CD4-positive, alpha-beta T cell (primary cell): ENCODE measurements around the gene KLC1. TPM values are rescaled to one million over a fixed set of nuclear protein-coding genes. Genes with fewer than 3 reads are reported as not detected.
A peak's percentile ranks its signal among the peaks of the same experiment; 100 is the strongest.

Source experiments
- ATAC-seq: fragments of 200-7000 bp; cut with Tn5 transposase; one replicate; pipeline ENCODE4 v1.10.0; 2022; ENCODE audit warnings: mild to moderate bottlenecking; ENCODE audit not compliant: poor library complexity
- CTCF ChIA-PET: fragments of 350-600 bp; sonication (Branson Sonifier 250); formaldehyde crosslinking; loops from one replicate; lab custom pipeline; 2021; ENCODE audit warnings: antibody characterized with exemption, inconsistent platforms; lab: Charles Lee
- POLR2A ChIA-PET: fragments of 350-600 bp; sonication (Branson Sonifier 250); formaldehyde crosslinking; loops from one replicate; lab custom pipeline; 2021; ENCODE audit warnings: antibody characterized with exemption, inconsistent platforms; lab: Charles Lee
- DNase-seq, 14 experiments: peaks; one replicate each; pipeline ENCODE4 v3.0.0-alpha.2; 2013 to 2020; ENCODE audit warnings: mixed read lengths in 2 of 14
- H3K27ac ChIP-seq, 2 donors: one replicate each; pipeline versions ENCODE4 v1.5.1 to v1.7.0; 2013; ENCODE audit warnings: low read length in 2 of 2, low read depth in 1 of 2, mild to moderate bottlenecking in 1 of 2
- H3K27me3 ChIP-seq, 2 experiments: 1 replicate in 1 of 2; 2 replicates in 1 of 2; pipeline versions ENCODE4 v1.6.1 to v1.7.0; 2013; ENCODE audit warnings: low read length in 2 of 2, control low read depth in 1 of 2, mild to moderate bottlenecking in 1 of 2, moderate library complexity in 1 of 2; ENCODE audit not compliant: insufficient read depth in 2 of 2, control insufficient read depth in 1 of 2
- H3K36me3 ChIP-seq: one replicate; pipeline ENCODE4 v1.6.1; 2013; ENCODE audit warnings: low read length, control low read depth; ENCODE audit not compliant: insufficient read depth
- H3K4me1 ChIP-seq: one replicate; pipeline ENCODE4 v1.6.1; 2013; ENCODE audit warnings: low read length, control low read depth; ENCODE audit not compliant: insufficient read depth
- H3K4me3 ChIP-seq: one replicate; pipeline ENCODE4 v1.5.1; 2013; ENCODE audit warnings: mild to moderate bottlenecking, low read length, moderate library complexity
- H3K9me3 ChIP-seq, 2 experiments: 1 replicate in 1 of 2; 2 replicates in 1 of 2; pipeline versions ENCODE4 v1.6.1 to v1.7.0; 2013; ENCODE audit warnings: low read length in 2 of 2, mild to moderate bottlenecking in 2 of 2, control low read depth in 1 of 2, moderate library complexity in 1 of 2; ENCODE audit not compliant: control insufficient read depth in 1 of 2, insufficient read depth in 1 of 2
- H3K27ac Mint-ChIP-seq: one replicate; pipeline ENCODE4 v1.8.0; 2020; ENCODE audit warnings: mixed read lengths
- H3K27me3 Mint-ChIP-seq: one replicate; pipeline ENCODE4 v1.8.0; 2021; ENCODE audit warnings: mixed read lengths
- H3K36me3 Mint-ChIP-seq: one replicate; pipeline ENCODE4 v1.8.0; 2021; ENCODE audit warnings: low read depth, mixed read lengths
- H3K4me1 Mint-ChIP-seq: one replicate; pipeline ENCODE4 v1.8.0; 2021; ENCODE audit warnings: low read depth, mixed read lengths
- H3K4me3 Mint-ChIP-seq: one replicate; pipeline ENCODE4 v1.8.0; 2020; ENCODE audit warnings: mild to moderate bottlenecking, mixed read lengths
- H3K9me3 Mint-ChIP-seq: one replicate; pipeline ENCODE4 v1.8.0; 2020; ENCODE audit warnings: mixed read lengths
- CTCF ChIP-seq: fragments of 200-600 bp; IDR thresholded peaks from one replicate; pipeline ENCODE4 v1.8.0; 2022; ENCODE audit warnings: antibody characterized with exemption, mild to moderate bottlenecking
- intact Hi-C, 2 experiments: fragments of 100-400 bp; cut with DNase I in 1 of 2; cut with micrococcal nuclease in 1 of 2; formaldehyde crosslinking; loops; one replicate each; pipeline versions ENCODE4 v1.15.1 to v1.9.0; 2023 to 2025; cut with DNase I, micrococcal nuclease
- total RNA-seq, 174 experiments: library from RNA in 2 of 174; stranded (reverse) in 2 of 174; gene quantifications; one replicate each; pipeline ENCODE4 v1.2.3 and lab custom pipeline; 2021 to 2026

The KLC1 gene
- total RNA-seq, 2 experiments from 2014 or later = 111 to 119 TPM

- intact Hi-C loops = loop anchor here (1.0 to 10.0 kb wide), 5 partner anchors 45 to 218 kb away; partner anchors contain the start of genes BAG5 (in 1 of the 2), COA8 (in 1 of the 2), PPP1R13B (in 1 of the 2) and TRMT61A (in 1 of the 2)
- Histone ChIP-seq H3K4me3 (peak overlapping the region; percentile 76), H3K27ac (peak overlapping the region; percentile 29 to 79), H3K4me1 (peaks cover 66% of the 10 kb centered on the region), H3K36me3 (peaks cover 3% of the 10 kb centered on the region), H3K27me3 (no peaks in the 10 kb centered on the region), H3K9me3 (no peaks in the 10 kb centered on the region)
- Mint-ChIP-seq H3K4me1 (peaks cover 56% of the 10 kb centered on the region), H3K27me3 (no peaks in the 10 kb centered on the region), H3K36me3 (peaks cover 11% of the 10 kb centered on the region), H3K9me3 (no peaks in the 10 kb centered on the region), H3K27ac (peak overlapping the region; percentile 91), H3K4me3 (peak overlapping the region; percentile 91)
- ChIA-PET CTCF (no interaction called here), POLR2A (interaction anchor here (1.3 to 1.6 kb wide), 2 partner anchors 22 to 67 kb away, joined by 9 to 10 read pairs; partner anchors contain the start of genes BAG5 and COA8)
- DNase-seq = peak in 11 of 14 experiments; percentile 17 to 63 (median 39)
- ATAC-seq = peak; percentile 35
- no peak for TF ChIP-seq CTCF
Observed at GRCh38 chr14:103629503-103630121, 601 bp downstream of the KLC1 start.

- H3K9me3 ChIP-seq = no peaks in the 10 kb centered on the region
- intact Hi-C loops = no loop called here
- H3K4me1 Mint-ChIP-seq = peaks cover 56% of the 10 kb centered on the region
- POLR2A ChIA-PET = no interaction called here
- peaks cover 63% of the 10 kb centered on the region for H3K4me1 ChIP-seq
- H3K36me3 Mint-ChIP-seq = peaks cover 17% of the 10 kb centered on the region
- DNase-seq = no peak
- no peaks in the 10 kb centered on the region for H3K9me3 Mint-ChIP-seq
- CTCF ChIA-PET = no interaction called here
- peak overlapping the region; percentile 76 for H3K4me3 ChIP-seq
- no peak for ATAC-seq
- peak overlapping the region; percentile 91 for H3K27ac Mint-ChIP-seq
- peaks cover 3% of the 10 kb centered on the region for H3K36me3 ChIP-seq
- H3K27ac ChIP-seq = no peak overlapping the region
- H3K4me3 Mint-ChIP-seq = peak overlapping the region; percentile 91
- H3K27me3 Mint-ChIP-seq = no peaks in the 10 kb centered on the region
- H3K27me3 ChIP-seq = no peaks in the 10 kb centered on the region
- TF ChIP-seq CTCF = no peak
Observed at GRCh38 chr14:103630364-103631108, 1.5 kb downstream of the KLC1 start.

GRCh38 chr14:103633391-103633790 lies 4.4 kb downstream of the KLC1 start:
- H3K4me3 Mint-ChIP-seq = peak overlapping the region; percentile 52
- no peaks in the 10 kb centered on the region for H3K27me3 ChIP-seq
- no peak overlapping the region for H3K27ac ChIP-seq
- H3K4me1 ChIP-seq = peaks cover 58% of the 10 kb centered on the region
- intact Hi-C loops = no loop called here
- H3K27me3 Mint-ChIP-seq = no peaks in the 10 kb centered on the region
- H3K4me3 ChIP-seq = no peak overlapping the region
- ATAC-seq (no peak), DNase-seq (no peak)
- no peaks in the 10 kb centered on the region for H3K9me3 Mint-ChIP-seq
- H3K4me1 Mint-ChIP-seq = peaks cover 61% of the 10 kb centered on the region
- H3K9me3 ChIP-seq = no peaks in the 10 kb centered on the region
- H3K36me3 ChIP-seq = peaks cover 3% of the 10 kb centered on the region
- ChIA-PET CTCF (no interaction called here), POLR2A (no interaction called here)
- H3K27ac Mint-ChIP-seq = no peak overlapping the region
- H3K36me3 Mint-ChIP-seq = peaks cover 30% of the 10 kb centered on the region
- no peak for TF ChIP-seq CTCF
